Mononuclear cell (primary cell): ENCODE measurements around the gene EOGT. TPM values are rescaled to one million over a fixed set of nuclear protein-coding genes. Genes with fewer than 3 reads are reported as not detected.

Experiments
- H3K27me3 ChIP-seq: 2 replicates; pipeline ENCODE4 v1.6.0; 2011; ENCODE audit warnings: low read length, control low read depth; ENCODE audit not compliant: insufficient read depth
- H3K4me1 ChIP-seq: 2 replicates; pipeline ENCODE4 v1.5.1; 2011; ENCODE audit warnings: mild to moderate bottlenecking, low read length, control low read depth; ENCODE audit not compliant: insufficient read depth
- H3K4me3 ChIP-seq: 2 replicates; pipeline ENCODE4 v1.5.1; 2011; ENCODE audit warnings: mild to moderate bottlenecking, low read length, moderate library complexity
- H3K9me3 ChIP-seq: 2 replicates; pipeline ENCODE4 v1.5.1; 2011; ENCODE audit warnings: low read depth, mild to moderate bottlenecking, control low read depth, low read length
- total RNA-seq: library from RNA; depleted of rRNA; stranded (reverse); fragments of >200 nt; gene quantifications from one replicate; pipeline ENCODE4 v1.2.3, GENCODE V29; 2012

EOGT gene
- total RNA-seq, 1 donor, result 13.7 TPM

DNA sequence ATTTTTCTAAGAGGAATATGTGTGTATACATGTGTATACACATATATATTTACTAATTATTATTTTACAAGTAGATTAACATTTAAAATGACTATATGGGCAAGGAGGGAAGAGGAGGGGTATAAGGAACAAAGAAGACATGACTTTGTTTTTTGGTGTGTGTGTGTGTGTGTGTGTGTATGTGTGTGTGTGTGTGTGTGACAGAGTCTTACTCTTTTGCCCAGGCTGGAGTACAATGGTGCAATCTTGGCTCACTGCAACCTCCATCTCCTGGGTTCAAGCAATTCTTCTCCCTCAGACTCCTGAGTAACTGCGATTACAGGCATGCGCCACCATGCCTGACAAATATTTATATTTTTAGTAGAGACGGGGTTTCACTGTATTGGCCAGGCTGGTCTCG lies 2.6 kb upstream of the EOGT start:
- no peaks in the 10 kb centered on the region for H3K27me3 ChIP-seq

DNA sequence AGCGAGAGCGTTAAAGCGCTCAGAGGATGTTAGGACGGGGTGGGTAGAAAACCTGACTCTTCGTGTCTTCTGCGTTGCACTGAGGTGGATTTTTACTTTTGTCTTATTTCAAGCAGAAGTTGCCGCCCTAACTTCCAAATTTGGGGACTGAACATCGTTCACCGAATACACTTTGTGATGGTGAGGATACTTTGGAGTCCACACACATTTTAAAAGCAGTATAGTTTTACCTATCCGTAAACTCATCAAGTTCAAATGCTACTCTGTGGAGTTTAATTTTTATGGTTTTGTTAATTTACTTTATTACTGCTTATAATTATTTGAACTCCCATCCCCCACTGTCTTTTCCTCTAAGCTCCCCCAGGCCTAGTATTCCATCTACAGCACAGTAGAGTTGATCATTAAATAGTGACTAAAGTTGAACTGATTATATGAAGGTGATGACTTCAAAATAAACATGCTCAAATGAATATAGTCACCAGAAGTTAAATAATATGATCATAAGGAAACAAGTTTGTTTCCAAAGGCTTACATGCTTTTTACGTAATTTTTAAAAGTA lies 617 bp upstream of the EOGT start:
- H3K9me3 ChIP-seq, result no peaks in the 10 kb centered on the region
- no peaks in the 10 kb centered on the region for H3K27me3 ChIP-seq
- H3K4me3 ChIP-seq, result peak overlapping the region; percentile 70
- peaks cover 16% of the 10 kb centered on the region for H3K4me1 ChIP-seq

More for the DNA sequence above, 2.6 kb upstream of the EOGT start:
- no peaks in the 10 kb centered on the region for H3K9me3 ChIP-seq
- no peak overlapping the region for H3K4me3 ChIP-seq
- peaks cover 16% of the 10 kb centered on the region for H3K4me1 ChIP-seq

DNA sequence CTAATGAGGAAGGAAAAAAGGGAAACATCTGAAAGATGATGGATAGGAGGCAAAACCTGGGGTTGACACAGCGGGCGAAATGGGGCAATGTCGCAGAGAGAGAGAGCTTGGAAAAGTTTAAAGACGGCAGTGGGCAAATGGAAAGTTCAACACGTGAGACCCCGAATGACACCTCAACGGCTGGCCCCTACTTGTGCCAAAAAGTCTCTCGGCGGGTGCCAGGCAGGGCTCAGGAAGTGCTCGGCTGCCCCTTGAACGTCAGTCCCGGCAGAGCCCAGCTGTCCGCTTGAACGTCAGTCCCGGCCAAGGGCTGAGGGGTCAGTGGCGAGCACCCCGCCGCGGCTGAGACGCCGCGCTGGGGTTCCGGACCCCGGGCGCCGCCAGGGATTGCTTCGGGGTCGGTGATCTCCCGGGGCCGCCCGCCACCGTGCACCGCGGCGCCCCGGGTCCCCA lies 658 bp downstream of the EOGT start:
- Histone ChIP-seq H3K27me3 (no peaks in the 10 kb centered on the region), H3K9me3 (no peaks in the 10 kb centered on the region), H3K4me3 (peak overlapping the region; percentile 70), H3K4me1 (peaks cover 16% of the 10 kb centered on the region)

DNA sequence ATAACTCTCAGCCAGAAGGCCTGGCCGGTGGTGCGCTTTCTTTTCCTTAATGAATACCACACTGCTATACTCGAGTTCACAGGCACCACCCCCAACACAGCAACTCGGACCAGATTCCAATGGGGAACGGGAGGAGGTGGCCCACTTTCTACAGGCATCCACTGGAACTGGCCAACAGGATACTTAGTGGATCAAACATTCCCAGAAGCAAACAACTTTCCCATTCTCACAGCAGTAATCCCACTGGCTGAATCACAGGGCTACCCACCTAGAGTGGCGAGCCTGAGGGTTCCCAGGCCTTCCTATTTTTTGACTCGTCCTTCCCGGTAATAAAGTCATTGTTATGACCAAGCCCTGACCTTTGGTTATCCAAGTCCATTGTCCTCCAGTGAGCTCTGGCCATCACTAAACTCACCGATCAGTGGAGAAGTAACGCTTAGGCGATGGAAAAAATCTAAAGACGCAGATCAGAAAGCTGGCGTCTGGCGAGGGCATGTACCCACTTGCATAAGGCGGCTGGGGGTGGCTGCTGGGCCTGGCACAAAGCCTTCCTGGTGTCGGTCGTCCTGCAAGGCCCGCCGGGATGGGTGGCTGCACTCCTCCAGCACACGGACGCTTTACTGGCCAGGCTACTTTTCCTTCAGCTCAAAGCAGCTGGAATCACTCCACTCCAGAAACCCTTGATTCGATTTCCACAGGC lies 1.2 kb downstream of the EOGT start:
- H3K27me3 ChIP-seq, result no peaks in the 10 kb centered on the region
- H3K9me3 ChIP-seq, result no peaks in the 10 kb centered on the region
- peaks cover 16% of the 10 kb centered on the region for H3K4me1 ChIP-seq
- H3K4me3 ChIP-seq, result no peak overlapping the region

DNA sequence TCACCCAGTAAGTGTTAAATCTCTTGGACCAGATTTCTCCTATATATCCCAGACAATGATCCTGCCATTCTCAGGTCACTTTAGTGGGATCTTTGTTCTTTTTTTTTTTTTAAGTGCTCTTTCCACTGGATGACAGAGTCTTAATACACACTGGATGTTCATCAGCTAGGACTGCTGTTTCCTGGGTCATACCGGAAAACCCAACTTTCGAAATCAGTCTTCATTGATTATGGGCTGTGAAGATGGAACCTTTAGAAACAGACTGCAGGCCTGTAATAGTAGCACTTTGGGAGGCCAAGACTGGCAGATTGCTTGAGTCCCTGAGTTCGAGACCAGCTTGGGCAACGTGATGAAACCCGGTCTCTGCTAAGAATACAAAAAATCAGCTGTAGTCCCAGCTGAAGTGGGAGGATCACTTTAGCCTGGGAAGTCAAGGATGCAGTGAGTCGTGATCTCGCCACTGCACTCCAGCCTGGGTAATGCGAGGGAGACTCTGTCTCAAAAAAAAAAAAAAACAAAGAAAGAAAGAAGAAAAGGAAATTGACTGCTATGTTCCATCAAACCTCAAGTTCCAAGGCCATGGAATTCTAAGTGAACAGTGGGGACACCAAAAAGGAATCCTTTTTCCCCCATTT lies 2.3 kb downstream of the EOGT start:
- no peaks in the 10 kb centered on the region for H3K27me3 ChIP-seq
- H3K4me1 ChIP-seq, result peaks cover 16% of the 10 kb centered on the region
- no peak overlapping the region for H3K4me3 ChIP-seq
- H3K9me3 ChIP-seq, result no peaks in the 10 kb centered on the region

DNA sequence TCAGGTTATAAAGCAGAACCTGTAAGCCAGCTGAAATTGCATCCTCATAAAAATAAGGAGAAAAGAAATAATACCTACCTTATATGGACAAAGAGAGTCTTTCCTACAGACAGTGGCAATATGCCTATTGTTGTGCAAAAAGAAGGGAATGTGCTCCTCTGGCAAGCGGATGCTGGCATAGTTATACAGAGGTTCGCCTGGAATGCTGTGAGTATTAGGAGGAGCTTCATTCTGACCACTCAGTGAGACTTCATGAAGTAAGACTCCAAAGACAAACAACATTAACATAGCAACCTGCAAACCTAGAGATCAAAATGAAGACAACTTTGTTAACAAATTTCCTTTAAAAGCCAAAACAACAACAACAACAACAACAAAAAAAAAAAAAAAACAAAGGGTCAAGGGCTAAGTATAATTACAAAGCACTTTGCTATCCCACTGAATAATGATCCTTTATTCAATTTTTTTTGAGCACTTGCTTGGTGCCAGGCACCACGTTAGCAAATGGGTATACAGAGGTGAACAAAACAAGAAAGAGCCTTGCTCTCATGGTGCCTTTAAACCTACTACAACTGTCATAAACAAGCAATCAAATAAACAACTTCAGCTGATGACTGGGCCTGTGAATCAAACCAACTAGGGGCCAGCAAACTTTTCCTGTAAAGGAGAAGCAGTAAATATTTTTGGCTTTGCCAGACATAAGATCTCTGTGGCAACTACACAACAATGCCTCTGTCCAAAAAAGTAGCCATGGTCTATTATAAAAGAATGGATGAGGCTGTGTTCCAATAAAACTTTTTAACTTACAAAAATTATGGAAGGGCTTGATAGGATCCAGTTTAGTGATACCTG lies 3.7 kb downstream of the EOGT start:
- H3K4me3 ChIP-seq, result no peak overlapping the region
- no peaks in the 10 kb centered on the region for H3K27me3 ChIP-seq
- H3K4me1 ChIP-seq, result peaks cover 16% of the 10 kb centered on the region
- H3K9me3 ChIP-seq, result no peaks in the 10 kb centered on the region

DNA sequence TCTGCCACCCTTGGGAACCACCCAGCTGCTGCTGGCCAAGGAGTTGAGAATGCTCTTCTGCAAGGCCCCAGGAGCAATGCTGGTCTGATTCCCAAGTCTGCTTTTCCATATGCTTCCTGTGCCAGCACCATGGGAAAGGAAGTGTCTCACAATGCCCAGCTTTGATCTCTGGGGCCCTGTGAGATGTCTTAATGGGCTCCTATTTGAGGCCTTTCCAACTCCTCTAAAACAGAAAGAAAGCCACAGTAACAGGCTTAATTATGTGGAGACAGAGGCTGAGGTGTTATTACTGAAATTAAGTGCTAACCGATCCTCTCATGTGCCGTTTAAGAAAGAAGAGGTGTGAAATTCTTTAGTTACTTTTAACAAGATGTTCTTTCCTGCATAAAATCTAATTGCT lies 4.5 kb downstream of the EOGT start:
- H3K27me3 ChIP-seq, result no peaks in the 10 kb centered on the region
- no peaks in the 10 kb centered on the region for H3K9me3 ChIP-seq
- H3K4me3 ChIP-seq, result no peak overlapping the region

DNA sequence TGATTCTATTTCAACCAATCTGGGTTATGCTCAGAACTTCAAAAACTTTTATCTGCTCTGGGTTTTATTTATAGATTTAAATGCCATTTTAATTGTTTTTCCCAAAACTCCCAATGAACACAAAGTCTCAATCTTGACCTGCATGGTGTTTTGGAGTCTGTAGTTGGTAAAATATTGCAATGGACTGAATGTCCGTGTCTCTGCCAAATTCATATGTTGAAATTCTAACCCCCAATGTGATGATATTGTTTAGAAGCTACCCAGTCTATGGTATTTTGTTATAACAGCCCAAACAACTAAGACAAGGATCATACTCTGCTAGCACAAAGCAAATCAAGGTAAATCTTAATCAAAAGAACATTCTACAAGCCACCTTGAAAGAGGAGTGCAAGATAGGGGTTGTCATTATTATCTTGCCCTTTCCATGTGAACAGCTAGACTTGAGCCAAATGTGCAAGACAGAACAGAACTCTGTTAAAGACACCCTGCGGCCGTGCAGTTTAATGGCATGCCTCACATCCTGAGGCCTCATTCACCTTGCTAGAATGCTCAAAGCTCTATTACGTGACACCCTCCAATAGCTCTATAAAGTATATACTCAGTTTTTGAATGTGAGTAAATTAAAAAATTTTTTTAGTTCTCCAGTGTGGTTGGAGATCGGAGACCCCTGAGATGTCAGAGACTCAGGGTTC lies 7.5 kb downstream of the EOGT start:
- no peak overlapping the region for H3K4me3 ChIP-seq
- no peaks in the 10 kb centered on the region for H3K4me1 ChIP-seq
- no peaks in the 10 kb centered on the region for H3K9me3 ChIP-seq
- no peaks in the 10 kb centered on the region for H3K27me3 ChIP-seq

More for the DNA sequence above, 4.5 kb downstream of the EOGT start:
- peaks cover 12% of the 10 kb centered on the region for H3K4me1 ChIP-seq

DNA sequence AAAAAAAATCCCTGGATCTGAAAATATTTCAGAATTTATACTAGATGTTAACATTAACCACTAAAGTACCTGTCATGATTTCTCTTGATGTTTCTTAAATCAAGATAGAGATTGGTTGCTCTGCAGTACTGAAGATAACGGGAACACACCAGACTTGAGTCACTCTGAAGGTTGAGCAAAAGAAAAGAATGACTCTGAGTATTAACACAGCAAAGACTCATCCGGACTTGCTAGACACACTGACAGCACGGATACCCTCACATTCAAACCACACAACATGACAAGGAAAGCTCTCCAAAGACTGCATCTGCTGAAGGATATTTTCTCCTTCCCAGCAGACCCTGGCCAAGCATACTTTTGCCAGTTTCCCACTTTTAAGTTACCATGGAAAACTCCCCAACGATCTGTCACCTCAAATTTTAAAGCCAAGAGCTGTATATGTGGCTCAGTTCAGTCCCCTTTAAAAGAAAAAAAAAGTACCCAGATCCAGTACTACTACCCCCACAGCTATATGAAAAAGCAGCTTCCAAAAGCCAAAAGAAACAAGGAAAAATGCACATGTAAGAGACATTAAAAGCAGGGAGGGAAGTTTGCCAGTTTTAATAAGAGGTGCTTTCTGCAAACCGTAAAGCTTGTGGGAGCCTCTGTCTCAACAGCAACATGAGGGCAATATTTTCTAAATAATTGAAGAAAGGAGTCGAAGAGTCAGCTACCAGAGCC lies 8.3 kb downstream of the EOGT start:
- Histone ChIP-seq H3K4me1 (no peaks in the 10 kb centered on the region), H3K4me3 (no peak overlapping the region), H3K27me3 (no peaks in the 10 kb centered on the region), H3K9me3 (no peaks in the 10 kb centered on the region)

DNA sequence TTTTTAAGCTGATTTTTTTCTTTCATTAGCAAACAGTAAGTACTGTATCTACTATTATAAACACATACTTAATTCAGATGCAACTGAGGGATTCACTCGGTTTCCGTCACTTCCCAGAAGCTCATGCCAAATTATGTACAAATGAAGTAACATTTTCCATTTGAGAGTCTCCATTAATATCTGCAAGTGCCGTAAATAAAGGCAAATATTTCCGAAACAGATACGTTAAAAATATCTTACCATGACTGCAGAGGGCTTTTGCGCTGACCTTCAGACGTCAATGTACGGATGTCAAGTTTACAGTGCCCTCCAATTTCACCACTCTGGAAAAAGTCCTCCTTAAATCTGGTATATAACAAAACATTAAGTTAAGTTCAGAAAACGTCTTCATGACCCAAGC lies 9.3 kb downstream of the EOGT start:
- no peaks in the 10 kb centered on the region for H3K4me1 ChIP-seq
- no peak overlapping the region for H3K4me3 ChIP-seq
- no peaks in the 10 kb centered on the region for H3K27me3 ChIP-seq
- no peaks in the 10 kb centered on the region for H3K9me3 ChIP-seq

DNA sequence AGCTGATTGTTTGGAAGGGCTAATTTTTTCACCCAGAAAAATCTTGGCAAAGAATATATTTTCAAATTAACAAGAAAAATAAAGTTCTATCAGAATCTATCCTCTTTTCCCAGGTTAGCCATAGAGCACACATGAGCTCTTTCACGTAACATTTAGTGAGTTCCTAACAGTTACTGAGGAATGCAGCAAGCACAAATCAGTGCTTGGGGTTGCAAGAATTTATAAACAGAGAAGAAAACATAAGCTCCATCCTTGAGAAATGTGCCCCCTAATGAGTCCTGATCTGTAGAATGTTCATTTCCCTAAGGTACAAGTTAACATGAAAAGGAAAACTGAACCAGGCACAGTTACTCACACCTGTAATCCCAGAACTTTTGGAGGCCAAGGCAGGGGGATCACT lies 13.9 kb downstream of the EOGT start:
- Histone ChIP-seq H3K4me1 (no peaks in the 10 kb centered on the region), H3K27me3 (no peaks in the 10 kb centered on the region), H3K4me3 (no peak overlapping the region), H3K9me3 (no peaks in the 10 kb centered on the region)

DNA sequence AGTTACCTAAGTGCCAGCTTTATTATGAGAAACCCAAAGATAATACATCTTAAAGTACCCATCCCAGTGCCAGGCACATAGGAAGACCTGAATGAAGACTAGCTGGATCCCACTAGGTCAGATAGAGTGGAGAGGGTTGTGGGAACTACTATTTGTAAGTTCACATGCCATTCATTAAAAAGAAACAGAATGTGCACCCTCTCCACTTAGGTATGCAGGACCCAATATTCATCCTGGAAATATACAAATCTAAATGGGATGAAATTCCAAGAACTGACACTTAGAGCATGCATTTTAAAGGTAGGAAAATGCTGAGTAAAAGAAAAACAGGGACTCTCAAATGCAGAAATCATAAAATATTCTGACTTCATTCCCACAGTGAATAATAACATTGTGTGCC lies 14.3 kb downstream of the EOGT start:
- H3K9me3 ChIP-seq, result no peaks in the 10 kb centered on the region
- H3K4me1 ChIP-seq, result no peaks in the 10 kb centered on the region
- no peak overlapping the region for H3K4me3 ChIP-seq
- H3K27me3 ChIP-seq, result no peaks in the 10 kb centered on the region

DNA sequence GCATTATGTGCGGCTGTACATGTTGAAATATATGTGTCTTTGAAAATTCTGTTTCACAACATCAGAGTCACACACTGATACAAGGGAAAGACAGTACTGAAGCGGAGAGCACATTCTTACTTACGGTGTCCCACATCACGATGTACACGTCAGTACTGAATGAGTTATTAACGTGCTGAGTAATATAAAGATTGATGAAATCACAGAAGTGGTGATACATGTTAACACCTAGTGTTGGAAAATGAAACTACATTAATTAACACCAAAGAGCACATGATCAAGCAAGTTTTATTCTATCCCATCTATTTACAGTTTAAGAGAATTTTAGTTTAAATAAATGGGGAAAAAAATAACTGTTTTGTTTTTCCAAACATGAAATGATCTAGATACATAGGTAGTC lies 15.6 kb downstream of the EOGT start:
- no peaks in the 10 kb centered on the region for H3K4me1 ChIP-seq
- H3K27me3 ChIP-seq, result no peaks in the 10 kb centered on the region
- no peaks in the 10 kb centered on the region for H3K9me3 ChIP-seq
- H3K4me3 ChIP-seq, result no peak overlapping the region

DNA sequence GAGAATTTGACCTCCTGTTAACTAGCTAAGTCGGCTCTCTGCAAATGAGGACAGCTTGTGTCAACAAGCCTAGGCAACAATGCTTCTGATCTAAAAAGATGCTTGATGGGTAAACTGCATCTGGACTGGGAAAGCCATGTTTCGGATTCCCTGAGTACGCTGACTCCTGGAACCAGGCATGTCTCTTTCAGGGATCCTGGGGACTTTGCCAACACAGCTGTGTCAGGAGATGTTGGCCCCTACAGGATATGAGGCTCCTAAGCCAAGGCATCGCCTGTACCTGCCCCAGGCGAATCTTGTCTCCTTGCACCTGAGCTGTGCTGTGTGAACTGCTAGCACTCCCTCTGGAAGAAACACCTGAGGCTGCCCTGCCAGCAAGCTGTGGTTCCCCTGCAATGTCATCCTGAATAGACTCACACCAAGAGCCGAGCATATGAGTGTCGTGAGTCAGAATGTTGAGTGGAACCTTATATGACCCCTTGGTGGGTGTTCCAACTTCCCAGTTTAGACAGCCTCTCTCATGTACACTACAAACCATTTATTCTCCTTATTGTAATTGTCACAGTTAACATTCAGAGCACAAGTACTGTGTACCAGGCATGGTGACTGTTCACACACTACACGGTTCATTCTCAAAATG lies 17.0 kb downstream of the EOGT start:
- no peaks in the 10 kb centered on the region for H3K27me3 ChIP-seq
- H3K4me3 ChIP-seq, result no peak overlapping the region
- no peaks in the 10 kb centered on the region for H3K9me3 ChIP-seq
- H3K4me1 ChIP-seq, result no peaks in the 10 kb centered on the region
